Measurements from ENCODE around the gene KCNQ1.
A peak's percentile ranks its signal among the peaks of the same experiment; 100 is the strongest.

Gene KCNQ1

GRCh38 chr11:2574553-2575535, 130.0 kb downstream of the KCNQ1 start:
- peak; percentile 3 for DNase-seq (ENCODE audit: low read depth)
- no peak for TF ChIP-seq CTCF (IDR thresholded peaks at IDR 0.05; ENCODE audit: insufficient read depth, low read depth, low read length, missing control alignments)
- no peak overlapping the region for H3K4me3 ChIP-seq (ENCODE audit: low read length)

GRCh38 chr11:2575591-2576051, 130.8 kb downstream of the KCNQ1 start:
- H3K4me3 ChIP-seq (ENCODE audit: low read length), result no peak overlapping the region
- no peak for DNase-seq (ENCODE audit: low read depth)
- TF ChIP-seq CTCF (IDR thresholded peaks at IDR 0.05; ENCODE audit: insufficient read depth, low read depth, low read length, missing control alignments), result no peak

GRCh38 chr11:2576111-2576510, 131.3 kb downstream of the KCNQ1 start:
- TF ChIP-seq CTCF (IDR thresholded peaks at IDR 0.05; ENCODE audit: insufficient read depth, low read depth, low read length, missing control alignments), result no peak
- no peak overlapping the region for H3K4me3 ChIP-seq (ENCODE audit: low read length)
- DNase-seq (ENCODE audit: low read depth), result no peak

- DNase-seq (ENCODE audit: low read depth), result no peak
- TF ChIP-seq CTCF (IDR thresholded peaks at IDR 0.05; ENCODE audit: insufficient read depth, low read depth, low read length, missing control alignments), result no peak
- no peak overlapping the region for H3K4me3 ChIP-seq (ENCODE audit: low read length)
Measured at GRCh38 chr11:2576549-2576948, 131.7 kb downstream of the KCNQ1 start.

- no peak for TF ChIP-seq CTCF (IDR thresholded peaks at IDR 0.05; ENCODE audit: insufficient read depth, low read depth, low read length, missing control alignments)
- DNase-seq (ENCODE audit: low read depth), result no peak
- no peak overlapping the region for H3K4me3 ChIP-seq (ENCODE audit: low read length)
Measured at GRCh38 chr11:2577031-2577990, 132.5 kb downstream of the KCNQ1 start.

- H3K4me3 ChIP-seq (ENCODE audit: low read length), result no peak overlapping the region
- TF ChIP-seq CTCF (IDR thresholded peaks at IDR 0.05; ENCODE audit: insufficient read depth, low read depth, low read length, missing control alignments), result no peak
- DNase-seq (ENCODE audit: low read depth), result no peak
Measured at GRCh38 chr11:2577991-2578928, 133.5 kb downstream of the KCNQ1 start.

Measured in epithelial cell of esophagus (primary cell).